ENCODE data around the gene B3GNT5.

The B3GNT5 gene

DNA sequence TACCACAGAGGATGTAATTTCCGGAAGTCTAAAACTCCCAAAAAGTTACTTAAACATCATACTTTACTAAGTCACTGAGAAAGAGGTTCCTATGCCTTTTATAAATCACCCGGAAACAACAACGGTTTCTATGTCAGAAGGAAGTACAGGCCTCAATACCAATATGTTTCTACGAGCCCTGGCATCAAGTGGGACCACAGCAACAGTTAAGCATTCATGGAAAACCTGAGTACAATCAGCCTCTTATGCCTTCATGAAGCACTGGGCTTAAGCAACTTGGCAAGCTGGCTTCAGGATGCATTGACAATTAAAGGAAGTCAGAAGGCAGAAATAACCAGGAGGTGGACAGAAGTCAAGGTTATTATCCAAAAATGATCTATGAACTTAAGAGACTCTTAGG, 19.1 kb upstream of the B3GNT5 start:
- H3K4me3 ChIP-seq (ENCODE audit: low read depth, low read length) = no peak overlapping the region
- no peak for TF ChIP-seq MYC (IDR thresholded peaks at IDR 0.05; ENCODE audit: low read depth, low read length)
- TF ChIP-seq, protein P1, sequence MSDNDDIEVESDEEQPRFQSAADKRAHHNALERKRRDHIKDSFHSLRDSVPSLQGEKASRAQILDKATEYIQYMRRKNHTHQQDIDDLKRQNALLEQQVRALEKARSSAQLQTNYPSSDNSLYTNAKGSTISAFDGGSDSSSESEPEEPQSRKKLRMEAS (IDR thresholded peaks at IDR 0.05; ENCODE audit: low read depth, low read length) = no peak
- no peak for TF ChIP-seq POLR2A (IDR thresholded peaks at IDR 0.05; ENCODE audit: extremely low read depth, insufficient read length)
- TF ChIP-seq, protein P2, sequence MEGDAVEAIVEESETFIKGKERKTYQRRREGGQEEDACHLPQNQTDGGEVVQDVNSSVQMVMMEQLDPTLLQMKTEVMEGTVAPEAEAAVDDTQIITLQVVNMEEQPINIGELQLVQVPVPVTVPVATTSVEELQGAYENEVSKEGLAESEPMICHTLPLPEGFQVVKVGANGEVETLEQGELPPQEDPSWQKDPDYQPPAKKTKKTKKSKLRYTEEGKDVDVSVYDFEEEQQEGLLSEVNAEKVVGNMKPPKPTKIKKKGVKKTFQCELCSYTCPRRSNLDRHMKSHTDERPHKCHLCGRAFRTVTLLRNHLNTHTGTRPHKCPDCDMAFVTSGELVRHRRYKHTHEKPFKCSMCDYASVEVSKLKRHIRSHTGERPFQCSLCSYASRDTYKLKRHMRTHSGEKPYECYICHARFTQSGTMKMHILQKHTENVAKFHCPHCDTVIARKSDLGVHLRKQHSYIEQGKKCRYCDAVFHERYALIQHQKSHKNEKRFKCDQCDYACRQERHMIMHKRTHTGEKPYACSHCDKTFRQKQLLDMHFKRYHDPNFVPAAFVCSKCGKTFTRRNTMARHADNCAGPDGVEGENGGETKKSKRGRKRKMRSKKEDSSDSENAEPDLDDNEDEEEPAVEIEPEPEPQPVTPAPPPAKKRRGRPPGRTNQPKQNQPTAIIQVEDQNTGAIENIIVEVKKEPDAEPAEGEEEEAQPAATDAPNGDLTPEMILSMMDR (IDR thresholded peaks at IDR 0.05; ENCODE audit: low read depth, low read length) = no peak
- no peak for DNase-seq (ENCODE audit: low read depth)

DNA sequence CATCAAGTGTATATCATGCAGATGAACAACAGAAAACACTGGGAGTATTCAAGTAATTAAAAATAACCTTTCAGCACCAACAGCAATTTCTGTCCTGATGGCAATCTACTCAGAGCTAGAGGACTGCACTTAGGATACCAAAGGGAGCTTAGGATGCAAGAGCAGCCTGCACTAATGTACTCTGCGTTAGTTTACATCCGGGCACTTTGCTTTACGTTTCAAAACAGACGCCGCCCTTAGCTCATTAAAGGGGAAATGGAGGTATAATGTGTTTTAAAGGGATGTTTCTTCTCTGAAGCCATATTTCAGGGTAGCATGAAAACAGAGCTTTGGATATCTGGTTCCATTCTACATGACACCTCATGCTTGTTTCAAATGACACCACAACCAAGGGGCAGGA, 14.0 kb upstream of the B3GNT5 start:
- TF ChIP-seq, protein P1 (IDR thresholded peaks at IDR 0.05; ENCODE audit: low read depth, low read length) = no peak
- TF ChIP-seq, protein P2 (IDR thresholded peaks at IDR 0.05; ENCODE audit: low read depth, low read length) = no peak
- no peak for TF ChIP-seq MYC (IDR thresholded peaks at IDR 0.05; ENCODE audit: low read depth, low read length)
- TF ChIP-seq POLR2A (IDR thresholded peaks at IDR 0.05; ENCODE audit: extremely low read depth, insufficient read length) = no peak
- H3K4me3 ChIP-seq (ENCODE audit: low read depth, low read length) = no peak overlapping the region
- no peak for DNase-seq (ENCODE audit: low read depth)

DNA sequence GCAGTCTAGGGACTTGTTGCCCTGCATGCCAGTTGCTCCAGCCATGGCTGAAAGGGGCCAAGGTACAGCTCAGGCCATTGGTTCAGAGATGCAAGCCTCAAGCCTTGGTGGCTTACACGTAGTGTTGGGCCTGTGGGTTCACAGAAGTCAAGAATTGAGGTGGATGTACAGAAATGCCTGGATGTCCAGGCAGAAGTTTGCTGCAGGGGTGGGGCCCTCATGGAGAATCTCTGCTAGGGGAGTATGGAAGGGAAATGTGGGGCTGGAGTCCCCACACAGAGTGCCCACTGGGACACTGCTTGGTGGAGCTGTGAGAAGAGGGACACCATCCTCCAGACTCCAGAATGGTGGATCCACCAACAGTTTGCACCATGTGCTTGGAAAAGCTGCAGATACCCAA, 10.6 kb upstream of the B3GNT5 start:
- H3K4me3 ChIP-seq (ENCODE audit: low read depth, low read length) = no peak overlapping the region
- TF ChIP-seq MYC (IDR thresholded peaks at IDR 0.05; ENCODE audit: low read depth, low read length) = no peak
- no peak for TF ChIP-seq POLR2A (IDR thresholded peaks at IDR 0.05; ENCODE audit: extremely low read depth, insufficient read length)
- TF ChIP-seq, protein P2 (IDR thresholded peaks at IDR 0.05; ENCODE audit: low read depth, low read length) = no peak
- TF ChIP-seq, protein P1 (IDR thresholded peaks at IDR 0.05; ENCODE audit: low read depth, low read length) = no peak
- DNase-seq (ENCODE audit: low read depth) = no peak

DNA sequence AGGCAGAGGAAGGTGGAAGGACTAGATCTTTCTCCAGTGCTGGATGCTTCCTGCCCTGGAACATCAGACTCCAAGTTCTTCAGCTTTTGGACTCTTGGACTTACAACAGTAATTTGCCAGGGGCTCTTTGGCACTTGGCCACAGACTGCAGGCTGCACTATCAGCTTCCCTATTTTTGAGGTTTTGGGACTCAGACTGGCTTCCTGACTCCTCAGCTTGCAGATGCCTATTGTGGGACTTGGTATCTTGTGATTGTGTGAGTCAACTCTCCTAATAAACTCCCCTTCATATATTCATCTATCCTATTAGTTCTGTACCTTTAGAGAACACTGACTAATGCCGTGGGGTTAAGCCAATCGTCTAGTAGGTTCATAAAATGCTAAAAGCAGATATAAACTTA, 8.8 kb upstream of the B3GNT5 start:
- no peak overlapping the region for H3K4me3 ChIP-seq (ENCODE audit: low read depth, low read length)
- DNase-seq (ENCODE audit: low read depth) = peak; percentile 85
- TF ChIP-seq MYC (IDR thresholded peaks at IDR 0.05; ENCODE audit: low read depth, low read length) = no peak
- TF ChIP-seq, protein P1 (IDR thresholded peaks at IDR 0.05; ENCODE audit: low read depth, low read length) = no peak
- TF ChIP-seq, protein P2 (IDR thresholded peaks at IDR 0.05; ENCODE audit: low read depth, low read length) = no peak
- no peak for TF ChIP-seq POLR2A (IDR thresholded peaks at IDR 0.05; ENCODE audit: extremely low read depth, insufficient read length)

DNA sequence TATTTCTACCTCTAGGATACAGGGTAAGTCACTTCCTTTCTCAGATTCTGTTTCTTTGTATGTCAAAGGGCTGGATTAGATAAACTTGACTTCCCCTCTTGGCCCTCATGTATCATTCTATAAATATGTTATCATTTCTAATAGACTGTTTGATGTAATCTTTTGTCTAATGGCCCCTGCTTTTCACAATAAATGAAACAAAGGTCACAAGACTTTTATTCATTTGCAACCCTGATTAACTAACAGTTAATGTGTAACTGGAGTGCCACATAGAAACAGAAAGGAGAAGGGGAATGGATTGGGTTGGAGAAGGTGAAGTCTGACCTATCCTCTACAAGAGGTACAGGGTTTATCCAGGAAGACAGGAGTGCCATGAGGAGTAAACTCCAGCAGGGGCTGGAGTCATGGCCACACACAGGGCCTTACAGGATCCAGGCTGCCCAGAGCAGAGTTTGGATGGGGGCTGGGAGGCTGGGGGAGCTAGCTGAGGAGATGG, 8.0 kb upstream of the B3GNT5 start:
- no peak for TF ChIP-seq MYC (IDR thresholded peaks at IDR 0.05; ENCODE audit: low read depth, low read length)
- no peak for TF ChIP-seq POLR2A (IDR thresholded peaks at IDR 0.05; ENCODE audit: extremely low read depth, insufficient read length)
- TF ChIP-seq, protein P1 (IDR thresholded peaks at IDR 0.05; ENCODE audit: low read depth, low read length) = no peak
- TF ChIP-seq, protein P2 (IDR thresholded peaks at IDR 0.05; ENCODE audit: low read depth, low read length) = no peak
- DNase-seq (ENCODE audit: low read depth) = no peak
- H3K4me3 ChIP-seq (ENCODE audit: low read depth, low read length) = no peak overlapping the region
